HCT116 (cell line): ENCODE data around the gene SUSD6.

Experiments used
- ATF3 ChIP-seq: IDR thresholded peaks from 2 replicates; pipeline ENCODE4 v1.6.1; 2012
- CBX3 ChIP-seq: IDR thresholded peaks from 2 replicates; pipeline ENCODE4 v1.6.1; 2012; ENCODE audit warnings: low read depth
- CTCF ChIP-seq, 3 experiments: fragments of 200-600 bp in 1 of 3; sonication (generic) in 1 of 3; IDR thresholded peaks in 2 of 3; conservative IDR thresholded peaks in 1 of 3; 2 replicates each; pipeline ENCODE4 v1.5.1; 2012 to 2017; ENCODE audit warnings: low read depth in 2 of 3, low read length in 2 of 3, antibody characterized with exemption in 1 of 3, borderline replicate concordance in 1 of 3, control low read depth in 1 of 3, mild to moderate bottlenecking in 1 of 3, mixed read lengths in 1 of 3, mixed run types in 1 of 3, moderate library complexity in 1 of 3; ENCODE audit not compliant: insufficient read depth in 1 of 3
- EZH2phosphoT487 ChIP-seq: fragments of 200-600 bp; IDR thresholded peaks from 2 replicates; pipeline ENCODE4 v1.6.1; 2018; ENCODE audit warnings: antibody characterized with exemption, borderline replicate concordance
- FOSL1 ChIP-seq: IDR thresholded peaks from 2 replicates; pipeline ENCODE4 v1.6.1; 2012; ENCODE audit warnings: low read depth
- MAX ChIP-seq: IDR thresholded peaks from 2 replicates; pipeline ENCODE4 v1.6.1; 2012
- POLR2A ChIP-seq: IDR thresholded peaks from 2 replicates; pipeline ENCODE4 v1.7.0; 2011; ENCODE audit warnings: borderline replicate concordance; ENCODE audit not compliant: insufficient read depth, insufficient read length; ENCODE audit errors: extremely low read depth
- POLR2AphosphoS5 ChIP-seq: IDR thresholded peaks from 2 replicates; pipeline ENCODE4 v1.6.1; 2011; ENCODE audit warnings: mild to moderate bottlenecking, low read depth, low read length, moderate library complexity
- REST ChIP-seq: IDR thresholded peaks from 2 replicates; pipeline ENCODE4 v1.6.1; 2012; ENCODE audit warnings: low read depth
- SIN3A ChIP-seq: IDR thresholded peaks from 2 replicates; pipeline ENCODE4 v1.6.1; 2012; ENCODE audit warnings: low read depth
- SP1 ChIP-seq: IDR thresholded peaks from 2 replicates; pipeline ENCODE4 v1.6.1; 2012; ENCODE audit warnings: low read depth
- SRF ChIP-seq: IDR thresholded peaks from 2 replicates; pipeline ENCODE4 v1.6.1; 2012; ENCODE audit warnings: low read depth
- ZNF274 ChIP-seq: fragments of 200-500 bp; sonication (Bioruptor generic); IDR thresholded peaks from 2 replicates; pipeline ENCODE4 v1.6.1; 2014; ENCODE audit warnings: mild to moderate bottlenecking, low read depth, low read length, inconsistent platforms

- no peak for TF ChIP-seq POLR2A
- TF ChIP-seq CTCF (IDR thresholded peaks at IDR 0.05 in 2 of 3, conservative IDR thresholded peaks at IDR 0.05 in 1 of 3; ENCODE audit: borderline replicate concordance in 1 of 3, insufficient read depth in 1 of 3, low read depth in 2 of 3, low read length in 2 of 3), result no peak
- no peak for TF ChIP-seq POLR2AphosphoS5
- no peak for TF ChIP-seq ATF3
- TF ChIP-seq ZNF274, result no peak
- TF ChIP-seq SIN3A, result no peak
- TF ChIP-seq SRF, result no peak
- no peak for TF ChIP-seq MAX
- no peak for TF ChIP-seq REST
- no peak for TF ChIP-seq CBX3
- no peak for TF ChIP-seq SP1
- no peak for TF ChIP-seq EZH2phosphoT487
- no peak for TF ChIP-seq FOSL1
These were observed 61.7 kb downstream of the SUSD6 start for GRCh38 chr14:69673104-69673503.
